Osteoblast (primary cell): ENCODE results near the gene MICAL3. TPM values are rescaled to one million over a fixed set of nuclear protein-coding genes. Genes with fewer than 3 reads are reported as not detected.

Source experiments
- DNase-seq: peaks from one replicate; pipeline ENCODE4 v3.0.0; 2011; ENCODE audit warnings: low spot score, mixed read lengths; ENCODE audit not compliant: insufficient read length; ENCODE audit errors: missing footprints
- H2AFZ ChIP-seq: 2 replicates; pipeline ENCODE4 v1.6.0; 2011; ENCODE audit warnings: mild to moderate bottlenecking, low read length
- H3K27ac ChIP-seq: 2 replicates; pipeline ENCODE4 v1.5.1; 2011; ENCODE audit warnings: mild to moderate bottlenecking, low read depth, low read length, moderate library complexity
- H3K27me3 ChIP-seq: 2 replicates; pipeline ENCODE4 v1.6.0; 2012; ENCODE audit warnings: mild to moderate bottlenecking, control low read depth, inconsistent platforms, low read length, moderate library complexity; ENCODE audit not compliant: insufficient read depth
- H3K36me3 ChIP-seq: 2 replicates; pipeline ENCODE4 v1.5.1; 2011; ENCODE audit warnings: mild to moderate bottlenecking, low read length, control low read depth, moderate library complexity; ENCODE audit not compliant: insufficient read depth
- H3K4me1 ChIP-seq: 2 replicates; pipeline ENCODE4 v1.5.1; 2011; ENCODE audit warnings: mild to moderate bottlenecking, low read length, control low read depth, moderate library complexity; ENCODE audit not compliant: insufficient read depth
- H3K4me2 ChIP-seq: 2 replicates; pipeline ENCODE4 v1.6.0; 2011; ENCODE audit warnings: mild to moderate bottlenecking, low read length; ENCODE audit not compliant: insufficient read depth
- H3K4me3 ChIP-seq: fragments of 200-600 bp; sonication (generic); 3 replicates; pipeline ENCODE4 v1.5.1; 2012; ENCODE audit warnings: mild to moderate bottlenecking, low read length, inconsistent platforms; ENCODE audit not compliant: insufficient read depth
- H3K79me2 ChIP-seq: 2 replicates; pipeline ENCODE4 v1.6.0; 2012; ENCODE audit warnings: mild to moderate bottlenecking, low read length, control low read depth, inconsistent platforms; ENCODE audit not compliant: insufficient read depth
- H3K9me3 ChIP-seq: 2 replicates; pipeline ENCODE4 v1.5.1; 2011; ENCODE audit warnings: low read depth, low read length, control low read depth
- H4K20me1 ChIP-seq: 2 replicates; pipeline ENCODE4 v1.6.0; 2012; ENCODE audit warnings: mild to moderate bottlenecking, low read length, control low read depth; ENCODE audit not compliant: insufficient read depth
- CTCF ChIP-seq: IDR thresholded peaks from 2 replicates; pipeline ENCODE4 v1.5.1; 2011; ENCODE audit warnings: mild to moderate bottlenecking, low read depth, low read length, moderate library complexity; ENCODE audit errors: extremely low read depth
- total RNA-seq: library from RNA; depleted of rRNA; stranded (reverse); fragments of >200 nt; gene quantifications from 2 replicates; pipeline ENCODE4 v1.2.3, GENCODE V29; 2012

Gene MICAL3
- total RNA-seq, 1 donor = 35.1 TPM

- Histone ChIP-seq H2AFZ (no peak overlapping the region), H3K4me1 (peaks cover 32% of the 10 kb centered on the region), H3K4me2 (no peak overlapping the region), H4K20me1 (peaks cover 55% of the 10 kb centered on the region), H3K4me3 (no peak overlapping the region), H3K79me2 (peaks cover 89% of the 10 kb centered on the region), H3K36me3 (no peaks in the 10 kb centered on the region), H3K9me3 (no peaks in the 10 kb centered on the region), H3K27me3 (no peaks in the 10 kb centered on the region), H3K27ac (peak overlapping the region; percentile 19)
- no peak for TF ChIP-seq CTCF
- no peak for DNase-seq
These were observed 110.5 kb downstream of the MICAL3 start for GRCh38 chr22:17913801-17914347.

- Histone ChIP-seq H3K4me2 (no peak overlapping the region), H3K9me3 (no peaks in the 10 kb centered on the region), H4K20me1 (peaks cover 54% of the 10 kb centered on the region), H3K4me1 (peaks cover 32% of the 10 kb centered on the region), H3K4me3 (no peak overlapping the region), H3K27ac (peak overlapping the region; percentile 19), H2AFZ (no peak overlapping the region), H3K27me3 (no peaks in the 10 kb centered on the region), H3K79me2 (peaks cover 88% of the 10 kb centered on the region), H3K36me3 (no peaks in the 10 kb centered on the region)
- no peak for TF ChIP-seq CTCF
- no peak for DNase-seq
These were observed 111.2 kb downstream of the MICAL3 start for GRCh38 chr22:17912945-17913721.

GRCh38 chr22:17911887-17912286, 112.5 kb downstream of the MICAL3 start:
- peak overlapping the region; percentile 96 for H3K27ac ChIP-seq
- no peaks in the 10 kb centered on the region for H3K27me3 ChIP-seq
- DNase-seq = no peak
- no peak overlapping the region for H3K4me3 ChIP-seq
- H2AFZ ChIP-seq = no peak overlapping the region
- no peaks in the 10 kb centered on the region for H3K36me3 ChIP-seq
- peaks cover 88% of the 10 kb centered on the region for H3K79me2 ChIP-seq
- no peak overlapping the region for H3K4me2 ChIP-seq
- TF ChIP-seq CTCF = no peak
- no peaks in the 10 kb centered on the region for H3K9me3 ChIP-seq
- peaks cover 53% of the 10 kb centered on the region for H4K20me1 ChIP-seq
- peaks cover 32% of the 10 kb centered on the region for H3K4me1 ChIP-seq

GRCh38 chr22:17911312-17911705, 113.1 kb downstream of the MICAL3 start:
- H3K79me2 ChIP-seq = peaks cover 88% of the 10 kb centered on the region

More at GRCh38 chr22:17911312-17911705, 113.1 kb downstream of the MICAL3 start:
- H2AFZ ChIP-seq = no peak overlapping the region
- H3K27me3 ChIP-seq = no peaks in the 10 kb centered on the region
- H3K36me3 ChIP-seq = peaks cover 5% of the 10 kb centered on the region
- DNase-seq = no peak
- peak overlapping the region; percentile 74 for H3K4me2 ChIP-seq
- H4K20me1 ChIP-seq = peaks cover 55% of the 10 kb centered on the region
- H3K4me1 ChIP-seq = peaks cover 32% of the 10 kb centered on the region
- no peak for TF ChIP-seq CTCF
- H3K9me3 ChIP-seq = no peaks in the 10 kb centered on the region
- no peak overlapping the region for H3K4me3 ChIP-seq
- peak overlapping the region; percentile 96 for H3K27ac ChIP-seq
